ENCODE data around the gene CTBP1.
A peak's percentile ranks its signal among the peaks of the same experiment; 100 is the strongest.

Gene CTBP1

DNA sequence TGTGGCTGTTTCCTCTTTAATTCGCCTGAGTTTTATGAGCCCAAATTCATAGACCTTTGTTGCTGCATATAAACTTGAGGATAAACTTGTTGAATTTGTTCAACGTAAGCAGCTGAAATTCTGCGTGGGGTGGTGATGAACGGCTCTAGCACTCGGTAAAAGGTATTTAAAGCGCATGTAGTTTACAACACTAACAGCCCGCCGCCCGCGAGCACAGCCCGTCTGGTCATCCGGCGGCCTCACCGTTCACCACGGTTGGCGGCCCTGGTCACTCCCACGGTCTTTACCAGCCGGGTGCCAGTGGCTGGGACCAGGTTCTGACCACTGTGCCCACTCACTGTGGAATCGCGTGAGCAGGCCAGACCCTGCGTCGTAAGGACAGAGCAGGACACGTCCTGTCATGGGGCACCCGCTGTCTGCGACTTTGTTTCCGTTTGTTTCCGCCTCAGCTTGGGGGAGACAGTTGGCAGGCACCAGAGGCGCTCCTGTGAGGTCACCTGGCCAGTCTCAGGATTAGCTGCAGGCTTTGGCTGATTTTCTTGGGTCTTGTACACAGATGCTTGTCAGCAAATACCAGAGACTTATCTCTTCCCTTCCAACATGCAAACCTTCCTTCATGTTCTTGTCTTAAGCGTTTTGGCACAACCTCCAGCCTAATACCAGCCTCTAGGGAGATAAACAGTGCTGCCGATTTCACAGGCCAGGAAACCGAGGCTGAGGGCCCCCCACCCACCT, 39.8 kb downstream of the CTBP1 start:
- DNase-seq = peak; percentile 41

- no peak for DNase-seq
These were observed 40.5 kb downstream of the CTBP1 start for GRCh38 chr4:1208266-1208961.

GRCh38 chr4:1207603-1208265, 41.2 kb downstream of the CTBP1 start:
- peak; percentile 51 for DNase-seq

- DNase-seq = no peak
These were observed 41.8 kb downstream of the CTBP1 start for GRCh38 chr4:1207157-1207470.

GRCh38 chr4:1206299-1207156, 42.4 kb downstream of the CTBP1 start:
- no peak for DNase-seq

GRCh38 chr4:1205586-1206298, 43.2 kb downstream of the CTBP1 start:
- DNase-seq = no peak

- DNase-seq = no peak
These were observed 43.9 kb downstream of the CTBP1 start for GRCh38 chr4:1204828-1205585.

- no peak for DNase-seq
These were observed 44.6 kb downstream of the CTBP1 start for GRCh38 chr4:1204286-1204827.

- no peak for DNase-seq
These were observed 45.8 kb downstream of the CTBP1 start for GRCh38 chr4:1203026-1203616.

GRCh38 chr4:1202526-1203011, 46.4 kb downstream of the CTBP1 start:
- DNase-seq = no peak

GRCh38 chr4:1201851-1202525, 46.9 kb downstream of the CTBP1 start:
- DNase-seq = peak; percentile 89

DNA sequence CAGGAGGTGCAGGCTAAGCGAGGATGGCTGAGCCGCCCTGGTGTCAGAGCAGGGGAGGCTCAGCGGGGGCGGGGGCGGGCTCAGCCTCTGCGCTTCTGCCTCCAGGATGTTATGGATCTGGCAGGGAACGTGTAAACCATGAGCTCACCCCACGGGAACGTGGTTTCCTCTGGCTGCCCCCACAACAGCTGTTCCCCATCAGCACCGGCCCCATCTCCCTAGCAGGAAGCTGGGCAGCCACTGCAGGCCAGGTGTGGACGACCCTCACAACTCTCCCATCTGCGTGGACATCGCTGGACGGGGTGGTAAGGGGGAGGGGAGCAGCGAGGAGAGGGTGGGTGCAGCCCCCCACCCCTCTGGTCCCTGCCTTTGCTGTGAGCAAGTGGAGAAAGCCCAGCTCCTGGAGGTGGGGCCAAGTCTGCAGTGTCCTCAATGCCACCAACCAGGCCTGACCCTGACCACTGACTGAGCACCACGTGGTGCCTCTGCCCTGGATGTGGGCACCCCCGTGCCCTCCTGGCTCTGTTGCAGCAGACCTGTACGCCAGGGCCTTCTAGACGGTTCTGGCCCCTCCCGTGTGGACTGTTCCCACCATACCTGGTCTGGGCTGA, 48.4 kb downstream of the CTBP1 start:
- DNase-seq = peak; percentile 91

- DNase-seq = no peak
These were observed 49.2 kb downstream of the CTBP1 start for GRCh38 chr4:1199556-1200331.

GRCh38 chr4:1198098-1198844, 50.7 kb downstream of the CTBP1 start:
- DNase-seq = peak; percentile 28

GRCh38 chr4:1196421-1197183, 52.3 kb downstream of the CTBP1 start:
- DNase-seq = no peak

DNA sequence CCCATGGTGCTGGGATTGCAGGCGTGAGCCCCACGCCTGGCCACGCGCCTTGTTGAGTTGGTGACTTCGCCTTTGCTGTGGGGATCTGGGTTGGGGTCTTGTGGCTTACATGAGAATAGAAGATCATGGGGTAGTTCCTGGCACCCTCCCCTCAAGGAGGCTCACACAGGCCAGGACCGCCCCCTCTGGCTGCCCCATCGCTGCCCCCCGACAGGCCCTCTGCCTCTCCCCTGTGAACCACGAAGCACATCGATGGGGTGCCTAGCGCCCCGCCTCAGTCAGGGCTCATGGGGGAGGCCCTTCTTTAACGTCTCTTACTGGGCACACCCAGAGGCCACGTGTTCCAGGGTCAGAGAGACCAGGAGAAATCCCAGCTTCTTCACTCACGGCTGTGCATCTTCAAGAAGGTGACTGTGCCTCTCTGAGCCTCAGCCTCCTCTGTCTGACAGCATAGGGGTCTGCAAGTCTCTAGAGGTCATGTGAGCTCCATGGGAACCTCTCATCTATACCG, 53.0 kb downstream of the CTBP1 start:
- no peak for DNase-seq

- DNase-seq = no peak
These were observed 53.7 kb downstream of the CTBP1 start for GRCh38 chr4:1195109-1195671.
